HG03139 (cell line): Measurements from ENCODE around the gene EPHA6.
"Not testable (repeated sequence)": the region's sequence is repeated elsewhere in the genome, so short reads cannot be mapped to it uniquely, and the experiment has no call there.

Experiments used
- ATAC-seq: cut with Tn5 transposase; IDR thresholded peaks from one replicate; pipeline ENCODE4 v1.9.1; 2021; ENCODE audit not compliant: unreplicated experiment

Gene EPHA6

DNA sequence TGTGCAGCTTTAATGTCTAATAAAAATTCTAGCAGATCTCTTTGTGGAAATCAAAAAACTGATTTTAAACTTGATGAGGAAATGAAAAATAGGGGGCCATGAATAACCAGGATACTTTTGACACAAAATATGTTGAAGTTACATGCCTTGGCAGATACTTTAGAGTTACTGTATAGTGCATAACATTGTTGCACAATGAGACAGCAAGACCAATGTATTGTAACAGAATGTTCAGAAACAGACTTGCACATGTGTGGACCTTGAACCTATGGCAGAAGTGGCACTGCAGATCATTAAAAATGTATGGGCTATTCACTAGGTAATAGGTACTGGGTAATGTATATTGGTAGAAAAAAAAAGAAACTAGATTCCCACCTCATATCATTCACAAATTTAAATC is 607.2 kb downstream of the EPHA6 start:
- ATAC-seq, result no peak

DNA sequence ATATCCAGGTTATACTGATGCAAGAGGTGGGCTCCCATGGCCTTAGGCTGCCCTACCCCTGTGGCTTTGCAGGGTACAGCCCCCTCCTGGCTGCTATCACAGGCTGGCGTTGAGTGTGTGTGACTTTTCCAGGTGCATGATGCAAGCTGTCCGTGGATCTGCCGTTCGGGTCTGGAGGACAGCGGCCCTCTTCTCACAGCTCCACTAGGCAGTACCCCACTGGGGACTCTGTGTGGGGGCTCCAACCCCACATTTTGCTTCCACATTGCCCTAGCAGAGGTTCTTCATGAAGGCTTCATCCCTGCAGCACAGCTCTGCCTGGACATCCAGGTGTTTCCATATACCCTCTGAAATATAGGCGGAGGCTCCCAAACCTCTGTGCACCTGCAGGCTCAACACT is 610.6 kb downstream of the EPHA6 start:
- ATAC-seq, result no peak

DNA sequence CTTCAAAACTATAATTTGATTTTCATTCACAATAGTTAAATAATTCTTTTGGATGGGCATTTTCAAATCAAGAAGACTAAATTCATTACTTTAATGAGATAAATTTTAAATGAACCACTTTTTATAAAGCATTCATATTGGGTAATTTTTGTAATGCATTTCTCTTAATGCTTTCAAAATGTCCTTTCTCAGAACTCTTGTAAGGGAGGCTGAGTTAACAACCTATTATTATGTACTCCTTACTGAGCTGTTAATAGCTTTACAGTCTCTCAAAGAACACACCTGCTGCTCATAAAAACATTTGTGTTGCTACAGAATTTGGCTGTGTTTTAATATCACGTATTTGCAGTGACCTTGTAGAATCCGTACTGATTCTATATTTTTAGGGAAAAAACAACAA is 616.2 kb downstream of the EPHA6 start:
- ATAC-seq, result no peak

DNA sequence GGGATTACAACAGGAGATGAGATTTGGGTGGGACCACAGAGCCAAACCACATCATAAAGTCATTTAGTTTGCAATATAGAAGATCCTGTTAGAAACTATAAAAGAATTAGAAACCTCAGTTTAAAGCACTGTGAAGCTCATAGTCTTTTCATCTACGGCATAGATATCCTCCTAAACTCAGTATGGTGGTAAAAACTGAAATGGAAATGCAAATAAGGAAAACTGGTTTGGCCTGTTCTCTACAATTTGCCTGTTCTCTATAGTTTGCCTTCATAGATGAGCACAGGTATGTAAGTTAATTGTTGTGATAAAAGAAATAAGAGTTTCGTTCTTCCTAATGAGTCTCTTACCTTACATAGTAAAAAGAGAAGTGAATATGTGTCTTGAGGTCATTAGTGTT is 618.5 kb downstream of the EPHA6 start:
- ATAC-seq, result no peak

DNA sequence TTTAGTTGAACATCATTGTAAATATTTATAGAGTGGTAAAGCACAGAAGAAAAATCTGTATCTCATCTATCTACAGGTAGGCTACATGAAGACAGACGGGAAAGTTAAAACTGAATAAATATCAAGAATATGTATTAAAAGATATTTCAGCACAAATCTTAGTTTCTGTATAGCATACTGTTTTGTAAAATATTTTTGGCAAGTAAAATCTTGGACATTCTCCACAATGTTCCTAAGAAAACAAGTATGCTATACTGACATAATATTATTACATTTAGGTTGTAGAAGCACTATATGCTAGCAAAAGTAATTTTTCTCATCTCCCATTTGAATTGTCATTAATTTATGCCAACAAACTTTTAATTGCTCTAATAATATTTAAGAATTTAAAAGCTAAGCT is 623.7 kb downstream of the EPHA6 start:
- no peak for ATAC-seq

DNA sequence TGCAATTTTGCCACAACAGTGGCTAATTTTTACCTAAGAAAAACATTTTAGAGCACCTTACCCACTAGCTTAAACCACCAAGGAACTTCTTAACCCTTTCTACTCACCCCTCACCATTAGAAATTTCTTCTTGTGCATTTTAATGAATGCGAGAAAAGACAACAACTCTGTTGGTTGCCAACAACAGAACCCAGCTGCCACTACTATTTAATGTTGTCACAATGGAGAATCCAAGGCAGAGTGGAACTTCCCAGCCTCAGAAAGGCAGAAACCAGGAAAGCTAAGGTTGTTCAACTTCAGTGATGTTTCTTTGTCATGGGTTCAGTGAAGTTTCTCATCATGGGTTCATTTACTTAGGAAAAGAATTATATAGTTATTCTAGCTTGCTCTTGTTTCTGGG is 625.0 kb downstream of the EPHA6 start:
- no peak for ATAC-seq

DNA sequence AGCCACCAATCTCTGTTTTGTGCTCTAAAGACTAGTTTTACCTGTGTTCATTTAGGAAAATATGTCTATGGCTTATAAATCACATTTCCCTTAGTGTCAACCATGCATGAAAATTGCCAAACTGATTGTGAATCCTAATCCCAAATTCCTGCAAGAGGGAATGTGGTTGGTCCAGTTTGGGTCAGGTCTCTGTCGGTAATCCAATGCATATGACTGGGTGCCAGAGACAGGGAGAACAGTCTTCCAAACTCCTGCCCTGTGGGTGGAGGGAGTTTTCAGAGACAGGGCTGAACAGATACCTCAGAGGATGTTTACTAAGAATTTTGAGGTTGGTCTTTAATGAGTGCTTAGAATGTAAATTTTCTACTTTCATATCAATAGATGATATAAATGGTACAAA is 649.6 kb downstream of the EPHA6 start:
- no peak for ATAC-seq

DNA sequence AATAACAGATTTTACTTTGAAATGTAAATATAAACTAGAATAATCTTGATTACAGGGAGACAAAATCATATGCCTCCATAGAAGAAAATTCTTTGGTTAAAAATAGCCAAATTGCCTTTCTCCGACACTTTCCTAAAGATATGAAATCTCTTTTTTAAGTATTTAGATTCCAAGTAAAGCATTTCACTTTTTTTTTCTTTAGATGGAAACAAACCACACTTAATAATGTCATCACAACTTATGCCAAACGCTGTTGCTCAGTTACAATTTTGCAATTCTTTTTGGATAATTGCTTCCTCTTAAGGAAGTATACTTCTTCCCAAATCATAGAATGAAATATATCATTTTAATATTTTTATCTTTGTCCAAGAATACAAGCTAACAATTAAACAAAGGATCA is 656.1 kb downstream of the EPHA6 start:
- ATAC-seq, result no peak

DNA sequence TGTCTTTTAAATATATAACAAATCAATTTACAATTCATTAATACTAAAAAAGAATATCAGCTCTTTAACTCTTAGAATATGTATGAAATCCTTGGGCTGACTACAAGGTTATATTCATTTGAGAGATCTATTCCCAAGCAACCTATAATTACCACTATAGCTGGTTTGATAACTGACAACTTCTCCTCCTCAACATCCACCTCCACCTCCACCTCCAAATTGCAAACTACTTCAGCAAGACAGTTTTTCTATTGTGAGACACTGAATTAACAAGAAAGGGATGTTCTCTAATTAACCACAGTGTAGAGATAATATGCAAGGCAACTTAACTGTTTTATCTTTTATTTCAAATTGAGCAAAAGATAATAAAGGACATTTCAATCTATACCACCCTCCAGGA is 665.3 kb downstream of the EPHA6 start:
- ATAC-seq, result no peak

DNA sequence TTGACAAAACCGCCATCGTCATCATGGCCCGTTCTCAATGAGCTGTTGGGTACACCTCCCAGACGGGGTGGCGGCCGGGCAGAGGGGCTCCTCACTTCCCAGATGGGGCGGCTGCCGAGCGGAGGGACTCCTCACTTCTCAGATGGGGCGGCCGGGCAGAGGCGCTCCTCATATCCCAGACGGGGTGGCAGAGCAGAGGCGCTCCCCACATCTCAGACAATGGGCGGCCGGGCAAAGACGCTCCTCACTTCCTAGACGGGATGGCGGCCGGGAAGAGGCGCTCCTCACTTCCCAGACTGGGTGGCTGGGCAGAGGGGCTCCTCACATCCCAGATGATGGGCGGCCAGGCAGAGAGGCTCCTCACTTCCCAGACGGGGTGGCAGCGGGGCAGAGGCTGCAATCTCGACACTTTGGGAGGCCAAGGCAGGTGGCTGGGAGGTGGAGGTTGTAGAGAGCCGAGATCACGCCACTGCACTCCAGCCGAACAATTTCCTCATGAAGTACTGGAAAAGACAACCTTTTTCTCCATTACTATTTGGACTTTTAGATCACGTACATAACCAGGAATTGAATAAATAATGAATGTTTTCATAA is 666.4 kb downstream of the EPHA6 start:
- ATAC-seq, result not testable (repeated sequence)

DNA sequence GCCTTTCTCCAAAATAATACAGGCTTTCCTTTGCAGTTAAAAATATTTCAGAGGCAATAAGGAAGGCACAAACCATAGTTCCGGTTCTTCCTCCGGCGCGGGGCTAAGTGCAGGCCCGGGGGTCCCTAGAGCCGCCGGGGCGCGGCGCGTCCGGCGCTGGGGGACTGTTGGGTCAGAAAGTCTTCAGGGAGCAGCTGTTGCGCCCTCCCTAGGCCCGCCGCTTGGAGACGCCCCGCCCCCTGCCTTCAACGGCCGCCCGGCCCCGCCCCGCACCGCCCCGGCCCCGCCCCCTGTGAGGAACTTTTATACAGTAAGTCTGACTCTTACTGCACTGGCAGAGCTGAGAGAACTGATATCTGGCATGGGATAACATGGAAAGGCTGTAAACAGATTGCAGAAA is 667.0 kb downstream of the EPHA6 start:
- no peak for ATAC-seq

DNA sequence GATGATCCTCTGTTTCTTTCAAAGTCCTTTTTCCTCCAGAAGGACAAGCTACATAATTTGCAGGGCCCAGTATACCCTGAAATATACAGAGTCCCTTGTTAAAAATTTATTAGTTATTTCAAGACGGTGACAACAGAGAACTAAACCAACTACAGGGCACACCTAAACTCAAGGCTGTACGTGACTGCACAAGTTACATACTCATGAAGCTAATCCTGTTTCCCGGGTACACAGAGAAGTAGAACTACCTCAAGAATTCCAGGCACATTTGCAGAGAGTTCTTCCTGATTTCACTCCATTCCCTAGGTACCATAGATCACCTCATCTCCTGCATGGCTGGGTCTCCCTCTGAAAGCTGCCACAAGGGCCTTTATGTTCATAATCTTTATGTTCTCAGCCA is 670.8 kb downstream of the EPHA6 start:
- ATAC-seq, result no peak

DNA sequence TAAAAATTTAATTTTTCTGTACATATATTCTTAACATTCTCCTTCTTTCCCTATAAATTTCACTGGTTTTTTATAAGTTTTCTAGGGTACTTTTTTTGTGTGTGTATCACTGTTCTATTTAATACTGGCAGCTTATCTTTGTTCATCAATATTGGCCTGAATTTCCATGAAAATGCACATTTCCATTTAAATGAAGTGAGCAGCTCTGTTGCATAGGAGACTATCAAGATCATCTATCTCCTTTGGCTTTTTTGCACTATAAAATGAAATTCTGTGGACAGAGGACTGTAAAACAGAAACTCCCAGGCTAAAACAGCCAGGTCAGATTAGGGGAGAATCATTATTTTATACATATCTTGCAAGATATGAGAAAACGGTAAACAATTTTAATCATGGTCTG is 673.2 kb downstream of the EPHA6 start:
- ATAC-seq, result no peak

DNA sequence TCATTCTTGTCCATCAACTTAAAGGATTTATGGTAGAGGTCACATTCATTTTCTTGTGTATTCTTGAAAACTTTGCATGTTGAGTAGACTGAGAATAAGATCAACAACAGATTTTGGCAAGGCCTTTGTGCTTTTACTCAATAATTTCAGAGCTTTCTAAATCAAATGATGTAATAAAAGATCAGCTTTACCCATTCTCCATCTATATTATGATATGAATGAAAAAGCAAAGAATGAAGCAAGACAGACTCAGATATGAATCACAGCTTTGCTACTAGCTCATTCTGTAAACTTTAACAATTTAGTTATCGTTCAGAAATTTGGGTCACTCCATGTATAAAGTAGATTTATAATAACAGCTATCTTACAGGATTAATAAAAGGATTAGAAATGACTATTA is 674.3 kb downstream of the EPHA6 start:
- no peak for ATAC-seq

DNA sequence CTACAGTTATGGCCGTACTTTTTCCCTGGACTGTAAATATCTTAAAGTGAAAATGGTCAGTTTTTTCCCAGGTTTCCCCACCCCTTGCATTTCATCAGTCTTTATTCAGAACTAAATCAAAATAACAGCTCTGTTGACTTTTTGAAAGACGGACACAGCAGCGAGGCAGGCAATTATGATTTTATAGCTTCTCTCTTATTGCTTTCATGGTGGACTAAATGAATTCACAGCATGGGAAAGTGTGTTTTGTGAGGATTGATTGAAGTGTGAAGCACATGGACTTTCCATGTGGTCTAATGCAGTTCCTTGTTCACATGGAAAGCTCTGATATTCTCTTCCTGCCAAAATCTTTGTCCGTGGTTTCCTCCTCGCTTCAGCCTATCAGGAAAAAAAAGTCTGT is 681.5 kb downstream of the EPHA6 start:
- ATAC-seq, result no peak

DNA sequence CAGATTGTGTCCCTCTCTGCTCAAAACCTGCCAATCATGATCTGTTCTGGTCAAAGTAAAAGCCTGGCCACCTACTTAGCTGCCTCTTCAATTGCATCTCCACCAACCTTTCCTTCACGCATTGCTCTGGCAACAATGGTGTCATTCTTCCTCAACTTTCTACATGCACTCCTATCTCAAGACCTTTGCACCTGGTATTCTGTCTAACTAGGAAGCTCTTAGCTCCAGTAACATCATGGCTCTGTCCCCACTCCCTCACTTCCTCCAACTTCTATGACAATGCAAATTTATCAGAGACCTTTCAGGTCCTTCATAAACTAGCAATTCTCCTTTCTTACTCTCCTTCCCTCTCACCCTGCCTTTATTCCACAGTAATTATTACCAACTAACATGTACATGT is 682.7 kb downstream of the EPHA6 start:
- ATAC-seq, result no peak

DNA sequence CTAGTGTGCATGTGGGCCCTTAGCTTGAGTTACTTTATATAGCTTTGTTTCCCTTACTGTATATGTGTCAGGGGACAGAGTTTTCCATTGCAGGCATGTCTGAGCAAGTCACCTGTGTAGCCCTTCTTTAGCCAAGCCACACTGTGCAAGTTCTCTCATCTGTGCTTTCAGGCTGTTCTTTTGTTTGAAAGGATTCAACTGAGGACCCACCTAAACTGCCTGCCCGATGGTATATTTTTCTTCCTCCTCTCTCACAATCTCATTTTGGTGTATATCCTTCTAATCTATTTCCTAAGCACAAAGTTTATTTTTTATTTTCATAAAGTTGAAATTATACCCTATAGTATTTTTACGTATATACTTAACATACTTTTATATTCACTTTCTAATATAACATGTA is 690.1 kb downstream of the EPHA6 start:
- no peak for ATAC-seq

DNA sequence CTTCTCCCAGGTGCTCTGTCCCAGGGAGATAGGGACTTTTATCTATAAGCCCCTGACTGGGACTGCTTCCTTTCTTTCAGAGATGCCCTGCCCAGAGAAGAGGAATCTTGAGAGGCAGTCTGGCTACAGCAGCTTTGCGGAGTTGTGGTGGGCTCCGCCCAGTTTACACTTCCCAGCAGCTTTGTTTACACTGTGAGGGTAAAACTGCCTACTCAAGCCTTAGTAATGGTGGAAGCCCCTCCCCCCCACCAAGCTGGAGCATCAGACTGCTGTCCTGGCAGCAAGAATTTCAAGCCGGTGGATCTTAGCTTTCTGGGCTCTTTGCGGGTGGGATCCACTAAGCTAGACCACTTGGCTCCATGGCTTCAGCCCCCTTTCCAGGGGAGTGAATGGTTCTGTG is 696.4 kb downstream of the EPHA6 start:
- no peak for ATAC-seq

DNA sequence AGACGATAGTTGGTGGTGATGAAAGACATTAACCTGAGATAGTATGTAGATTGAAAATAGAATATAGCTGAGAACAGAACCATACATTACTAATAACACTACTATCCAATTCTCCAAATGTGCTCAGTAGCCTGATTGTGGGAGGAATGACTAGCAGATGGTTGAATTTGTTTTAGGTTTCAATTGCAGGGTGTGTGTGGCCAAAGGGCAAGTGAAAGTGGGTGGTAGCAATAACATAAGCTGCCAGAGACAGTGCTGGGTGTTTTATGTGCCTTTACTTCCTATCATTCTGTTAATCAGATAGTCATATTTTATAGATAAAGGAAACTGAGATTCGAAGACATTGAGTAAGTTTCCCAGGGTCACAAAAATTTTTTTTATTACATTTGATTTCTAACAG is 700.7 kb downstream of the EPHA6 start:
- no peak for ATAC-seq

DNA sequence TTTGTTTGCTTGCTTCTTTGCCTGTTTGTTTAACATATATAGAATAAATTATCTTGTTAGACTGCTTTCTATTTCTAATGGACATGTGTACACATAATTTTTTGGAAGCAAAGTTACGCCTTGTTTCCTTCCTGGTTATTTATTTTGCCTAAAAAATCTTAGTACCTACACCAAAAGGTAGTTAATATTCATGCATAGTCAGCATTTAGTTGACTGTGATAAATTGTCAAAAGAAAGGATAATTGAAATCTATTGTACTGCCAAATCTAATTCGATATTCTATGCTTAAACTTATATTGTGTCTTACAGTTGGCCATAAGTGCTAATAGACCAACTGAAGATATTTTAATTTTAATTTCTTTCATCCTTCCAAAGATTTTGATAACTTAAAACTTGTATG is 716.3 kb downstream of the EPHA6 start:
- ATAC-seq, result no peak

DNA sequence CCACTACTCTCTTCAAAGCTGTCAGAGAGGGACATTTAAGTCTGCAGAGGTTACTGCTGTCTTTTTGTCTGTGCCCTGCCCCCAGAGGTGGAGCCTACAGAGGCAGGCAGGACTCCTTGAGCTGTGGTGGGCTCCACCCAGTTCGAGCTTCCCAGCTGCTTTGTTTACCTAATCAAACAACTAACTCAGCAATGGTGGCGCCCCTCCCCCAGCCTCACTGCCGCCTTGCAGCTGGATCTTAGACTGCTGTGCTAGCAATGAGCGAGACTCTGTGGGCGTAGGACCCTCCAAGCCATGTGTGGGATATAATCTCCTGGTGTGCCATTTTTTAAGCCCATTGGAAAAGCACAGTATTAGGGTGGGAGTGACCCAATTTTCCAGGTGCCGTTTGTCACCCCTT is 733.2 kb downstream of the EPHA6 start:
- not testable (repeated sequence) for ATAC-seq

DNA sequence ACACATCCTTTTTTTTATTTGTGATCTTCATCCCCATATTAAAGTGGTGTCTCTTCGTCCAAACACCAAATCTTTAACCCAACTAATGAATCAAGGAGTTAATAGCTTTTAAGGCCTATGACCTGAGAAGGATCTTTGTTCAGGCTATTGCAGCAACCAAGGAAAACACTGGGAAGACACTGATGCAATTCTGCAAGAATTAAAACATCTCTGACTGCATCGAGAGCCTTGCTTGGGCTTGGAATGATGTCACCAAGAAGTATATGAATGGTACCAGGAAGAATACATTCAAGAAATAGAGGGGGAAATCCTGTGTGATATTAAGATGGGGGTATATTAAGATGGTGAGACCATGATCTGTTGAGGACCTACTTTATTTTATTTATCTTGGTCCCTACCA is 736.0 kb downstream of the EPHA6 start:
- ATAC-seq, result no peak

DNA sequence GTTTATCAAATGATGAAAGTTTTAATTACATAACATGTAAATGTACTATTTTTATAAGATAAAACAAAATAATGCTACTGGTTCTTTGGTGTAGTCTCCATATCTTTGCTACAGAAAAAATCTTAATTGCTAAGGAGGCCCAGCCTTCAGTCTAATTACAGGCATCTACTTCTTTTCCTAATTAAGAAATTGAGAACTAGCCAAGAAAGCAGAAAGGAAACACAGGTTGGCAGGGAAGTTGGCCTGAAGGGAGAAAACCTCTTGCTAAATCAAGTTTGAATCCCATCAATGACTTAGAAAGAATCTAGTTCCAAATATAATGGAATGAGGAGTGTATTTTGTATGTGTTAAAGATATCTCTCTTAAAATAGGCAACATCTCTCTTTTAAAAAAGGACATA is 737.8 kb downstream of the EPHA6 start:
- ATAC-seq, result no peak

DNA sequence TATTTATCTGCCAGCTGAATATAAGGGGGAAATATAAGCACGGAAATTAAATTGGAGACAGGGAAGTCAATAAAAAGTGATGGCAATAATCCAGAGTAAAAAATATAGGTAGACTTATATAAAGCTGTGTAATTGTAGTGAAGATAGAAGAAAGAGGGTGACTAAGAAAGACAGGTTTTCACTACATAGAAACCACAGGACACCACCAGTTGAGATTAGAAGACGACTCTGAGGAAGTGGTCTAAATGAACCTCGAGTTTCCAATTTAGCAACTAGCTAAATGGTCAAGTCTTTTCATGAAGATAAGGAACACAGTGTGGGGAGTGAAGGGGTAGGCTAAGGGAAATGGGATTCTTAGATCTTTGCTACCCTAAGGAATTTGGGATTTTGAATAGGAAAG is 761.3 kb downstream of the EPHA6 start:
- no peak for ATAC-seq
